Measurements from ENCODE around the gene ADCY9.

Gene ADCY9

GRCh38 chr16:3980253-3981111 lies 135.8 kb downstream of the ADCY9 start:
- TF ChIP-seq CTCF (IDR thresholded peaks at IDR 0.05; ENCODE audit: low read length, missing control alignments) = no peak
- peak; percentile 73 for DNase-seq (ENCODE audit: low read depth)
- H3K4me3 ChIP-seq (replicated peaks; ENCODE audit: low read depth, low read length) = no peak overlapping the region

GRCh38 chr16:3979518-3979917 lies 136.7 kb downstream of the ADCY9 start:
- TF ChIP-seq CTCF (IDR thresholded peaks at IDR 0.05; ENCODE audit: low read length, missing control alignments) = no peak
- no peak for DNase-seq (ENCODE audit: low read depth)
- H3K4me3 ChIP-seq (replicated peaks; ENCODE audit: low read depth, low read length) = no peak overlapping the region

GRCh38 chr16:3979070-3979469 lies 137.2 kb downstream of the ADCY9 start:
- DNase-seq (ENCODE audit: low read depth) = no peak
- no peak for TF ChIP-seq CTCF (IDR thresholded peaks at IDR 0.05; ENCODE audit: low read length, missing control alignments)
- no peak overlapping the region for H3K4me3 ChIP-seq (replicated peaks; ENCODE audit: low read depth, low read length)

GRCh38 chr16:3977376-3977775 lies 138.9 kb downstream of the ADCY9 start:
- TF ChIP-seq CTCF (IDR thresholded peaks at IDR 0.05; ENCODE audit: low read length, missing control alignments) = no peak
- DNase-seq (ENCODE audit: low read depth) = no peak
- no peak overlapping the region for H3K4me3 ChIP-seq (replicated peaks; ENCODE audit: low read depth, low read length)

GRCh38 chr16:3974751-3975150 lies 141.5 kb downstream of the ADCY9 start:
- TF ChIP-seq CTCF (IDR thresholded peaks at IDR 0.05; ENCODE audit: low read length, missing control alignments) = no peak
- DNase-seq (ENCODE audit: low read depth) = no peak
- no peak overlapping the region for H3K4me3 ChIP-seq (replicated peaks; ENCODE audit: low read depth, low read length)

- TF ChIP-seq CTCF (IDR thresholded peaks at IDR 0.05; ENCODE audit: low read length, missing control alignments) = no peak
- DNase-seq (ENCODE audit: low read depth) = no peak
- no peak overlapping the region for H3K4me3 ChIP-seq (replicated peaks; ENCODE audit: low read depth, low read length)
Observed at GRCh38 chr16:3971706-3972105, 144.5 kb downstream of the ADCY9 start.

- peak; percentile 80 for DNase-seq (ENCODE audit: low read depth)
- H3K4me3 ChIP-seq (replicated peaks; ENCODE audit: low read depth, low read length) = no peak overlapping the region
- no peak for TF ChIP-seq CTCF (IDR thresholded peaks at IDR 0.05; ENCODE audit: low read length, missing control alignments)
Observed at GRCh38 chr16:3971261-3971660, 145.0 kb downstream of the ADCY9 start.

Measured in fibroblast of pulmonary artery (primary cell).